Kidney (tissue), 14 donors: Measurements from ENCODE around the gene CHD1. TPM values are rescaled to one million over a fixed set of nuclear protein-coding genes. Genes with fewer than 3 reads are reported as not detected.

ENCODE experiments used
- DNase-seq, 5 donors: peaks; one replicate each; pipeline ENCODE4 v3.0.0-alpha.2; 2013 to 2020
- FAIRE-seq: peaks from 2 replicates; lab custom pipeline; 2012; peaks lifted over from hg19 to GRCh38; lab: Jason Lieb, UNC
- H3K27ac ChIP-seq, 2 donors: one replicate each; pipeline ENCODE4 v1.7.0; 2013; ENCODE audit warnings: low read depth in 2 of 2, low read length in 2 of 2, inconsistent platforms in 1 of 2
- H3K27me3 ChIP-seq: one replicate; pipeline ENCODE4 v1.7.1; 2013; ENCODE audit warnings: low read length, inconsistent platforms; ENCODE audit not compliant: control insufficient read depth, insufficient read depth
- H3K36me3 ChIP-seq, 3 donors: one replicate each; pipeline versions ENCODE4 v1.7.0 to v1.7.1; 2013; ENCODE audit warnings: low read length in 3 of 3, control low read depth in 1 of 3, inconsistent platforms in 1 of 3; ENCODE audit not compliant: insufficient read depth in 3 of 3, control insufficient read depth in 2 of 3
- H3K4me1 ChIP-seq, 3 donors: one replicate each; pipeline versions ENCODE4 v1.7.0 to v1.7.1; 2013; ENCODE audit warnings: low read length in 3 of 3, inconsistent platforms in 1 of 3, low read depth in 1 of 3; ENCODE audit not compliant: control insufficient read depth in 2 of 3, insufficient read depth in 2 of 3
- H3K4me3 ChIP-seq, 3 donors: one replicate each; pipeline versions ENCODE4 v1.7.0 to v1.8.1; 2013; ENCODE audit warnings: low read length in 3 of 3, control low read depth in 1 of 3, inconsistent platforms in 1 of 3
- H3K9ac ChIP-seq, 3 donors: one replicate each; pipeline versions ENCODE4 v1.7.0 to v1.7.1; 2013; ENCODE audit warnings: low read length in 3 of 3, control low read depth in 1 of 3, inconsistent platforms in 1 of 3
- H3K9me3 ChIP-seq, 3 donors: one replicate each; pipeline versions ENCODE4 v1.7.0 to v1.7.1; 2013; ENCODE audit warnings: low read length in 3 of 3, control low read depth in 1 of 3, inconsistent platforms in 1 of 3; ENCODE audit not compliant: control insufficient read depth in 2 of 3, insufficient read depth in 1 of 3
- CTCF ChIP-seq: IDR thresholded peaks from 3 replicates; pipeline ENCODE4 v1.5.1; 2012; ENCODE audit warnings: mild to moderate bottlenecking, moderate library complexity, borderline replicate concordance; ENCODE audit not compliant: insufficient read depth; ENCODE audit errors: extremely low read depth
- intact Hi-C: fragments of 100-400 bp; cut with DNase I; formaldehyde crosslinking; loops from one replicate; pipeline ENCODE4 v1.11.1; 2022
- polyA plus RNA-seq: library from polyadenylated mRNA; stranded (reverse); fragments of 350-450 nt; fragmentation: Illumina TruSeq; extraction: RNeasy Lipid Tissue Mini Kit (QIAGEN cat#74804); gene quantifications from one replicate; pipeline ENCODE4 v1.2.3, GENCODE V29; 2014; ENCODE audit warnings: low read depth, low replicate concordance; ENCODE audit not compliant: insufficient read depth
- total RNA-seq: library from RNA; stranded (reverse); fragmentation: NEBNext Ultra II Directional; extraction: Animal tissue kit (Norgen Biotek cat#: 25700); gene quantifications from one replicate; pipeline ENCODE4 v1.2.1, GENCODE V29; 2021
- donor health status: control.
- donor health status: control.
- donor health status: control.
- donor health status: control.
- donor health status: control.
- donor health status: DM: yes; HTN: yes; CAD: no.
- donor health status: Normal renal cell carcinoma (clear cell type).

CHD1 gene
- total and polyA plus RNA-seq, 2 donors from 2014 or later, result 7.1 to 40.4 TPM

GRCh38 chr5:98844865-98845264 is 83.9 kb downstream of the CHD1 start:
- TF ChIP-seq CTCF, result no peak
- Histone ChIP-seq H3K9me3 (peaks cover 0 to 2% (median 0%) of the 10 kb centered on the region in 3 donors), H3K4me1 (no peaks in the 10 kb centered on the region), H3K27ac (no peak overlapping the region), H3K36me3 (no peaks in the 10 kb centered on the region), H3K27me3 (no peaks in the 10 kb centered on the region), H3K9ac (no peak overlapping the region), H3K4me3 (no peak overlapping the region)
- DNase-seq (no peak), FAIRE-seq (no peak)
- intact Hi-C loops, result no loop called here

- Histone ChIP-seq H3K9ac (no peak overlapping the region), H3K27ac (no peak overlapping the region), H3K9me3 (peaks cover 0 to 2% (median 0%) of the 10 kb centered on the region in 3 donors), H3K27me3 (no peaks in the 10 kb centered on the region), H3K4me1 (no peaks in the 10 kb centered on the region), H3K4me3 (no peak overlapping the region), H3K36me3 (no peaks in the 10 kb centered on the region)
- no peak for DNase-seq
- intact Hi-C loops, result no loop called here
- FAIRE-seq, result no peak
- TF ChIP-seq CTCF, result no peak
Observed at GRCh38 chr5:98843481-98843880, 85.3 kb downstream of the CHD1 start.

GRCh38 chr5:98840946-98841345 is 87.9 kb downstream of the CHD1 start:
- intact Hi-C loops, result no loop called here
- no peaks in the 10 kb centered on the region for H3K27me3 ChIP-seq
- H3K9ac ChIP-seq, result no peak overlapping the region
- H3K4me3 ChIP-seq, result no peak overlapping the region
- no peak for DNase-seq
- no peak overlapping the region for H3K27ac ChIP-seq
- no peaks in the 10 kb centered on the region for H3K36me3 ChIP-seq
- no peaks in the 10 kb centered on the region for H3K4me1 ChIP-seq
- no peak for FAIRE-seq
- peaks cover 0 to 2% (median 0%) of the 10 kb centered on the region in 3 donors for H3K9me3 ChIP-seq
- TF ChIP-seq CTCF, result no peak
